Cardiac septum (tissue), 1 donor: ENCODE results near the gene PPP1R3C. TPM values are rescaled to one million over a fixed set of nuclear protein-coding genes. Genes with fewer than 3 reads are reported as not detected.

ENCODE experiments used
- DNase-seq: peaks from one replicate; pipeline ENCODE4 v3.0.0-alpha.2; 2020; ENCODE audit warnings: low spot score
- intact Hi-C: fragments of 100-400 bp; cut with DNase I; formaldehyde crosslinking; loops from one replicate; pipeline ENCODE4 v1.14.0; 2022
- total RNA-seq: library from RNA; stranded (reverse); fragmentation: NEBNext Ultra II Directional; extraction: Animal tissue kit (Norgen Biotek cat#: 25700); gene quantifications from one replicate; pipeline ENCODE4 v1.2.1, GENCODE V29; 2021
- donor health status: DM: no; HTN: no; CAD: no.

The PPP1R3C gene
- total RNA-seq, 1 donor from 2014 or later, result 212 TPM

GRCh38 chr10:91604553-91605534 is 28.0 kb downstream of the PPP1R3C start:
- no peak for DNase-seq
- intact Hi-C loops, result no loop called here

- intact Hi-C loops, result no loop called here
- DNase-seq, result no peak
Observed at GRCh38 chr10:91603931-91604331, 28.9 kb downstream of the PPP1R3C start.

GRCh38 chr10:91602868-91603568 is 29.9 kb downstream of the PPP1R3C start:
- DNase-seq, result no peak
- intact Hi-C loops, result no loop called here

GRCh38 chr10:91602449-91602848 is 30.4 kb downstream of the PPP1R3C start:
- intact Hi-C loops, result no loop called here
- no peak for DNase-seq

GRCh38 chr10:91601212-91601611 is 31.7 kb downstream of the PPP1R3C start:
- DNase-seq, result no peak

GRCh38 chr10:91598211-91598977 is 34.5 kb downstream of the PPP1R3C start:
- intact Hi-C loops, result no loop called here
- no peak for DNase-seq

More at GRCh38 chr10:91601212-91601611, 31.7 kb downstream of the PPP1R3C start:
- intact Hi-C loops, result no loop called here

- no peak for DNase-seq
- intact Hi-C loops, result no loop called here
Observed at GRCh38 chr10:91597197-91597881, 35.5 kb downstream of the PPP1R3C start.

GRCh38 chr10:91596825-91597196 is 36.1 kb downstream of the PPP1R3C start:
- intact Hi-C loops, result no loop called here
- DNase-seq, result no peak

GRCh38 chr10:91593834-91594233 is 39.0 kb downstream of the PPP1R3C start:
- intact Hi-C loops, result no loop called here
- no peak for DNase-seq

- no peak for DNase-seq
- intact Hi-C loops, result no loop called here
Observed at GRCh38 chr10:91593366-91593765, 39.5 kb downstream of the PPP1R3C start.

GRCh38 chr10:91592266-91592975 is 40.5 kb downstream of the PPP1R3C start:
- intact Hi-C loops, result no loop called here
- DNase-seq, result no peak

GRCh38 chr10:91591797-91592174 is 41.1 kb downstream of the PPP1R3C start:
- no peak for DNase-seq
- intact Hi-C loops, result no loop called here

- no peak for DNase-seq
- intact Hi-C loops, result loop anchor here (1.0 kb wide), 1 partner anchor 42 kb away; the partner anchor contains the start of gene PPP1R3C
Observed at GRCh38 chr10:91590904-91591796, 41.7 kb downstream of the PPP1R3C start.

- intact Hi-C loops, result loop anchor here (1.0 kb wide), 1 partner anchor 43 kb away; the partner anchor contains the start of gene PPP1R3C
- DNase-seq, result no peak
Observed at GRCh38 chr10:91590142-91590903, 42.5 kb downstream of the PPP1R3C start.

GRCh38 chr10:91589658-91590035 is 43.2 kb downstream of the PPP1R3C start:
- intact Hi-C loops, result loop anchor here (1.0 kb wide), 2 partner anchors 19 to 44 kb away; partner anchors contain the start of gene PPP1R3C
- no peak for DNase-seq

- intact Hi-C loops, result loop anchor here (1.0 kb wide), 1 partner anchor 19 kb away; no protein-coding TSS in a partner anchor
- DNase-seq, result no peak
Observed at GRCh38 chr10:91589015-91589657, 43.7 kb downstream of the PPP1R3C start.
